Sigmoid colon (tissue), 4 donors: Measurements from ENCODE around the gene WBP2.

Experiments used
- POLR2A ChIP-seq, 2 donors: fragments of 450-650 bp; IDR thresholded peaks; one replicate each; pipeline ENCODE4 v1.6.1; 2016; ENCODE audit warnings: antibody characterized with exemption in 2 of 2, mild to moderate bottlenecking in 2 of 2, moderate library complexity in 2 of 2
- POLR2AphosphoS5 ChIP-seq, 4 donors: sonication (generic); formaldehyde crosslinking; IDR thresholded peaks; one replicate each; pipeline ENCODE4 v1.6.1; 2017; ENCODE audit warnings: antibody characterized with exemption in 4 of 4
- TF ChIP-seq, protein P1 (sequence below), 4 experiments: fragments of 450-650 bp in 3 of 4; fragments of 200-600 bp in 1 of 4; IDR thresholded peaks; one replicate each; pipeline ENCODE4 v1.5.1; 2016 to 2019; ENCODE audit warnings: antibody characterized with exemption in 4 of 4, mild to moderate bottlenecking in 3 of 4, moderate library complexity in 2 of 4

DNA sequence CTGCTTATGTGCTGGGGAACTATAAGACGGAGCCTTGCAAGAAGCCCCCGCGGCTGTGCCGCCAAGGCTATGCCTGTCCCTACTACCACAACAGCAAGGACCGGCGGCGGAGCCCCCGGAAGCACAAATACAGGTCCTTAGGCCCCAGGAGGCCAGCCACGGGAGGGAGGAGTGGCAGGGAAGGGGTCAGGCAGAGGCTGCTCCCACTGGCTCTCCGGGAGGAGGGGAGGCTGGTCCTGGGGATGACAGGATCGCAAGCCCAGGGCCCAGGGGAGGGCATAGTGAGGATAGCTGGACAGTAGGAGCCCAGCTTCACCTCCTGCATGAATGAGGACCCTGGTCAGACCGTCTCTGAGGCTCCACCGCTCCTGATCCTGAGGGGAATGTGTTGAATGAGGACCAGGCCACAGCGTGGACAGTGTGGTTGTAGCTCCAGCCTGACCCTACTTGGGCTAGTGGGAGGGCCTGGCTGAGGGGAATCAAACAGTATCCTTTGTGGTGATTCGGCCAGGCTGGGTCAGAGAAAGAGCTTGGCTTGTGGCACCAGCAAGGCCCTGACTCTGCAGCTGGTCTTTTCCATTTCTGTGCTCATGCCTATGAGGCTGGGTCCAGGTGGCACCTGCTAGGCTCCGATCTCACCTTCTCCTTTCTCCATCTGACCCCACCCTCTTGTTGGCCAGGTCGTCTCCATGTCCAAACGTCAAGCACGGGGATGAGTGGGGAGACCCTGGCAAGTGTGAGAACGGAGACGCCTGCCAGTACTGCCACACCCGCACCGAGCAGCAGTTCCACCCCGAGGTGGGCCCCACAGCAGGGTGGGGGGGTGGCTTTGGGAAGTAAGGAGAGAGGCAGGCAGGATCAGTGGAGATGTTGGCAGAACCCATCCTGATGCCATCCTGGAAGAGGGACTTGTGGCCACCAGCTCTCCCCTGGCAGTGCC is 41.8 kb downstream of the WBP2 start:
- TF ChIP-seq, protein P1, sequence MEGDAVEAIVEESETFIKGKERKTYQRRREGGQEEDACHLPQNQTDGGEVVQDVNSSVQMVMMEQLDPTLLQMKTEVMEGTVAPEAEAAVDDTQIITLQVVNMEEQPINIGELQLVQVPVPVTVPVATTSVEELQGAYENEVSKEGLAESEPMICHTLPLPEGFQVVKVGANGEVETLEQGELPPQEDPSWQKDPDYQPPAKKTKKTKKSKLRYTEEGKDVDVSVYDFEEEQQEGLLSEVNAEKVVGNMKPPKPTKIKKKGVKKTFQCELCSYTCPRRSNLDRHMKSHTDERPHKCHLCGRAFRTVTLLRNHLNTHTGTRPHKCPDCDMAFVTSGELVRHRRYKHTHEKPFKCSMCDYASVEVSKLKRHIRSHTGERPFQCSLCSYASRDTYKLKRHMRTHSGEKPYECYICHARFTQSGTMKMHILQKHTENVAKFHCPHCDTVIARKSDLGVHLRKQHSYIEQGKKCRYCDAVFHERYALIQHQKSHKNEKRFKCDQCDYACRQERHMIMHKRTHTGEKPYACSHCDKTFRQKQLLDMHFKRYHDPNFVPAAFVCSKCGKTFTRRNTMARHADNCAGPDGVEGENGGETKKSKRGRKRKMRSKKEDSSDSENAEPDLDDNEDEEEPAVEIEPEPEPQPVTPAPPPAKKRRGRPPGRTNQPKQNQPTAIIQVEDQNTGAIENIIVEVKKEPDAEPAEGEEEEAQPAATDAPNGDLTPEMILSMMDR (IDR thresholded peaks at IDR 0.05): no peak
- TF ChIP-seq POLR2A (IDR thresholded peaks at IDR 0.05) (no peak), POLR2AphosphoS5 (IDR thresholded peaks at IDR 0.05) (no peak)
